ENCODE data around the gene BMP2K.
A peak's percentile ranks its signal among the peaks of the same experiment; 100 is the strongest.
"Not testable (repeated sequence)": the region's sequence is repeated elsewhere in the genome, so short reads cannot be mapped to it uniquely, and the experiment has no call there.

BMP2K gene

GRCh38 chr4:78864405-78865024, 88.4 kb downstream of the BMP2K start:
- DNase-seq, result peak; percentile 68

DNA sequence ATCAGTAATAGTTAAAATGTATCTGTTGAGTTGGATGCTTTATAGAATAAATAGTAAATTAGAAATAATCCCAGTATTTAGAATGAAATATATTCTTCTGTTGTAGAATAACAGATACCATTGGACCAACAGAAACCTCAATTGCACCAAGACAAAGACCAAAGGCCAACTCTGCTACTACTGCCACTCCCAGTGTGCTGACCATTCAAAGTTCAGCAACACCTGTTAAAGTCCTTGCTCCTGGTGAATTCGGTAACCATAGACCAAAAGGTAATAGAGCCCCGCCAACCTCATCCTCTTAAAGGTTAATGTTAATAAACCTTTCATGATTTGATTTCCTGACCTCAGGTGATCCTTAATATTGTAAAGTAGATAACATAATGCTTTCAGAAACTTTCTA, 89.3 kb downstream of the BMP2K start:
- no peak for DNase-seq

DNA sequence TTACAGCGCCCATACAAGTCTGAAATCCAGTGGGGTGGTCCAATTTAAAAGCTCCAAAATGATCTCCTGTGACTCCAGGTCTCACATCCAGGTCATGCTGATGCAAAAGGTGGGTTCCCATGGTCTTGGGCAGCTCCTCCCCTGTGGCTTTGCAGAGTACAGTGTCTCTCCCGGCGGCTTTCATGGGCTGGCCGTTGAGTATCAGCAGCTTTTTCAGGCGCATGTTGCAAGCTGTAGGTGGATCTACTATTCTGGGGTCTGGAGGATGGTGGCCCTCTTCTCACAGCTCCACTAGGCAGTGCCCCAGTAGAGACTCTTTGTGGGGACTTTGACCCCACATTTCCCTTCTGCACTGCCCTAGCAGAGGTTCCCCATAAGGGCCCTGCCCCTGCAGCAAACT, 92.6 kb downstream of the BMP2K start:
- DNase-seq, result not testable (repeated sequence)

- DNase-seq, result no peak
Measured at GRCh38 chr4:78870056-78870455, 93.9 kb downstream of the BMP2K start.

- DNase-seq, result no peak
Measured at GRCh38 chr4:78876568-78877320, 100.6 kb downstream of the BMP2K start.

DNA sequence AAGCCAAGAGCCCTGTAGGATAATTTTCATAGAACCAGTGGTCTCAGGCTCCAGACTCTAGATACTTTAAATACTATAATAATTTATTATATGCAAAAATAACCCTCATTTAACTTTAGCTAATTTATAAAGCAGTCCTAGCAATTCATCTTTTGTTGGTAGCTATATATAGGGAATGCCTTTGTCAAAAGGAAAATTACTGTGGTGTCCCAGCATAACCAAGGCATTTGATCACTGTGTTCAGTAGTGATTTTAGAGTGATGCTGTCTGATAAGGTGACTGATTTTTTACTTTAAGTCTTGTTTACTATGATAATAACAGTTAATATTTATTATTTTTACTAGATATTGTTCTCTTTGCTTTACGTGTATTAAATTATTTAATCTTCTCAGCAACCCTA, 101.9 kb downstream of the BMP2K start:
- DNase-seq, result no peak

GRCh38 chr4:78880874-78881492, 104.8 kb downstream of the BMP2K start:
- DNase-seq, result no peak

DNA sequence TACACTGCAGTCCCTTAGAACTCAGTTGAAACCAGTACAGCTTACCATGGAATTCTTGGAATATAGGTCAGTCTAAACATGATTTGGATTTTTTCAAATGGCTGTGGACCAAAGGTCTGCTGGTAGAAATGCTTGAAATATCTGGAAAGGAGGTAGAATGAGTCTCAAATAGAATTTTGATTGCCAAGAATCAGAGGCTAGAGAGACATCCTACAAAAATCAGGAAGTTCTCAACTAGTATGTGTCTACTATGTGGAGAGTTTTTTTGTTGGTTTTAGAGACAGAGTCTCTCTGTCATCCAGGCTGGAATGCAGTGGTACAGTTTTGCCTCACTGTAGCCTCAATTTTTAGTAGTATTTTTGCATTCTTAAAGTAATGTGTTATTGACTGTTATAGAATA, 109.4 kb downstream of the BMP2K start:
- DNase-seq, result no peak

GRCh38 chr4:78889955-78890354, 113.8 kb downstream of the BMP2K start:
- no peak for DNase-seq

GRCh38 chr4:78899302-78899701, 123.2 kb downstream of the BMP2K start:
- DNase-seq, result no peak

DNA sequence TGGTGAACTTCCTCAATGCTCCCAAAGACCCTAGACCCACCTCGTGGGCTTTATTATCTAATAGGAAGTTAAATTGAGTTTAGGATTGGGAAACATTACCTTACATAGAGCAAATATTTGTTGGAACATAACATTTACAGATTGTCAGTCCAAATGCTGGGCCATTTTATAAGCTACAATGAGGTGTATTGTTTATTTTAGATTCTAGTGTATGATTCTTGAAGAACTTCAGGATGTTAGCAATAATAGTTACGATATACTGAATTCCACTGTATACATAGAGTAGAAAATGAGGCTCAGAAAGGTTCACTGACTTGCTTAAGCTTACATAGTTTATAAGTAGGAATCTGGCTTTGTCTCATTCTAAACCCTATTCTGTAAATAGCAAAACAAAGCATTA, 125.7 kb downstream of the BMP2K start:
- no peak for DNase-seq

DNA sequence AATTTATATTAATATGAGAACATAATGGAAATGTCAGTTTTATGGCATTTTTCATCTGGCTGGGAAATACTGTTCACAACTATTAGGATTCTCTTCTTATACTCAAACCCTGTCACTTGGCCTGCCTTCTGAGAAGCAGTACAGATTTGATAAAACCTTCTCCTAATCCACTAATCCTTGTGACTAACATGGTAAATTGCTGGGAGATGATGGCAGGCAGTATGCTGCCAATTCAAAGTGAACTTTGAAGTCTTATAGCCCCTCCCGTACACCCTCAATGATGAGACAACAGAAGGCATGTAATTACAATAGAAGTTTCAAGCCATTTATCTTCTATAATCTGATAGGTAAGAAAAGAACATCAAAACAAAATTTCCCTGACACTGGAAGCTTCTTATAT, 126.1 kb downstream of the BMP2K start:
- no peak for DNase-seq

DNA sequence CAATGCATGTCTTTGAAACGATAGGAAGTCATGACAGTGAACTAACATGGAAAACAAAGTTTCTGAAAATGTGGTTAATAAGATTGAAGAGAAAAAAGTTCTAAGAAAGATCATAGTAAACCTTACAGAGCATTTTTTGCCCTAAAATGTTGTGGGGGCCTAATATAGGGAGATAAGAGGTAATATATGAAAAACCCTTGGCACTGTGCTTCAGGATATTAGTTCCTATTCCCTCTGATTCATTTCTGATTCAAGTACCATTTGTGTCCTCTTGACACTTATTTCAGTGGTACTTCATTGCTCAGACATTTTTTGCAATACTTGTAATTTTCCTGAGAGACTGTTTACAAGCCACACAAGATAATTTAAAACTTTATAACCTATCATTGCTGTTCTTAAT, 128.0 kb downstream of the BMP2K start:
- no peak for DNase-seq

DNA sequence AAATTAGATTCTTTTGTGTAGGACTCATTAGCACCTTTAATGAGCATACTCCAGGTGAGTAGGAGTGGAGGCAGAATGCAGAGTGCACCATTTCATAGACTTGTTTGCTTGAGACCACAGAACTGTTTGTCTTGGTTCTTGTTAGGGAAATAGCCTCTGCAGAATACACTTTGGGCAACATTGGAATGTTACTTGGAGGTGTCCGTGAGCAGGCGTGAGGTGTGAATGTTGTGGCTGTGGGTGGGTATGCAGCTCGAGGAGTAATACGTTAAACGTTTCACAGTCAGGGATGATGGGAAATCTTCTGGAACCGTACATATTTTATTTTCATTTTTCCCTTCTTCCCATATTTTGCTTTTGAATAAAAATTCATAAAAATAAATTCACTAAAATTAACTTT, 131.5 kb downstream of the BMP2K start:
- DNase-seq, result no peak

DNA sequence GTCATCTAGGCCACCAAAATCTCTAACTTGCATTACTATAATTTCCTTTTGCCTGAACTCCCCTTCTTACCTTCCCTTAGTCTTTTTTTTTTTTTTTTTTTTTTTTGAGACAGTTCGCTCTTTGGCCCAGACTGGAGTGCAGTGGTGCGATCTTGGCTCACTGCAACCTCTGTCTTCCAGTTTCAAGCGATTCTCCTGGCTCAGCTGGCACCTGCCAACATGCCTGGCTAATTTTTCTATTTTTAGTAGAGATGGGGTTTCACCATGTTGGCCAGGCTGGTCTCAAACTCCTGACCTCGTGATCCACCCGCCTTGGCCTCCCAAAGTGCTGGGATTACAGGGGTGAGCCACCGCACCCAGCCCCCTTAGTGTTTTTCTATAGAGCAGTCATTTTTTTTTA, 132.8 kb downstream of the BMP2K start:
- not testable (repeated sequence) for DNase-seq

GRCh38 chr4:78910612-78911011, 134.5 kb downstream of the BMP2K start:
- DNase-seq, result no peak

GRCh38 chr4:78922207-78922606, 146.1 kb downstream of the BMP2K start:
- DNase-seq, result no peak

- no peak for DNase-seq
Measured at GRCh38 chr4:78923464-78924312, 147.5 kb downstream of the BMP2K start.

DNA sequence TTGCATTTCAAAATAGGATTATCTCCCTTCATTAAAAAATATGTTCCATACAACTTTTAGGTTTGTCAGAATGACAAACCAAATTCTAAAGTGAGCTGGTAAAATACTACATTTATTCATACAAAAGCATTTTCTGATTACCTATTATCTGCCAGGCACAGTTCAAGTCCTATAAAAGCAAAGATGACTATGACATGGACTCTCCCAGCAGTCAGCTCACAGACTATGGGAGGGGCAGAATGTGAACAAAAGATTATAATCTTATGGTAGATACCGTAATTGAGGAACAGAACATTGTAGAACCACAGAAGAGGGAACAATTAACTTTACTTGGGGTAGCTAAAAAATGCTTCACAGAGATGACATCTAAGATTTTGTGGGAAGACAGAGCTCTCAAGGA, 150.7 kb downstream of the BMP2K start:
- no peak for DNase-seq

DNA sequence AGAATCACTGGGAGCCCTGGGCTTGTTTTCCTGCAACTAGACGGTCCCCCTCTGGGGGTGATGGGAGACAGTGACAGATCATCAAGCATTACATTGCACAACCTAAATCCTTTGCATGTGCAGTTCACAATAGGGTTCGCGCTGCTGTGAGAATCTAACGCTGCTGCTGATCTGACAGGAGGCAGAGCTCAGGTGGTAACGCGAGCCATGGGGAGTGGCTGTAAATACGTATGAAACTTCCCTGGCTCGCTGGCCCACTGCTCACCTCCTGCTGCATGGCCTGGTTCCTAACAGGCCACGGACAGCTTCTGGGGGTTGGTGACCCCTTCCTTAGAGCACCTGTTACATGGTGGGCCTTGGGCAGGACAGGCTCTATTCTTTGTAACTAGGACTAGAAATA, 152.7 kb downstream of the BMP2K start:
- DNase-seq, result no peak

- DNase-seq, result no peak
Measured at GRCh38 chr4:78930016-78930629, 154.0 kb downstream of the BMP2K start.

GRCh38 chr4:78936989-78937388, 160.8 kb downstream of the BMP2K start:
- no peak for DNase-seq

DNA sequence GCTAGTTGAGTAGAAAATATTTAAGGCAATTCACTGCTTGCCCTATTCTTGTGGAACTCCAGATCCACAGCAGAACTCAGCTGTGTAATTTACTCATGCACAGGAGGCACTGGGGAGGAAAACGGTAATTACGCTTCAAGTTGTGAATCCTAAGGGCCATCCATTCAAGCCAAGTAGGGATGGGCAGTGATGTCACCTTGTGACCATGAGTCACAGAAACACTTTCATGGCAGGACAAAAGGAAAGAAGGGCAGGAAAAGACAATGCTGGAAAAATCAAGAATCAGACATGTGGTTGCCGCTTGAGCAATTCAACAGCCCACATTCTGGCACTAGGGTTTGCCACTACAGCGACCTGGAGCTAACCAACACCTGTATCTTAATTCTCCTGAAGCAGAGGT, 161.7 kb downstream of the BMP2K start:
- DNase-seq, result no peak

All from CD4-positive, alpha-beta T cell treated with Interleukin-12 subunit alpha and Interleukin-12 subunit beta, for 1 hour (primary cell).